C4-2B (cell line): ENCODE data around the gene CLMP.

Source experiments
- CTCF ChIP-seq: fragments of 450-650 bp; conservative IDR thresholded peaks from 2 replicates; pipeline ENCODE4 v1.5.1; 2017; ENCODE audit warnings: mild to moderate bottlenecking
- ZFX ChIP-seq: fragments of 450-650 bp; IDR thresholded peaks from 2 replicates; pipeline ENCODE4 v1.6.1; 2017

- no peak for TF ChIP-seq CTCF
- no peak for TF ChIP-seq ZFX
Measured at GRCh38 chr11:123091506-123091905, 103.5 kb downstream of the CLMP start.
